Transverse colon (tissue), 4 donors: Measurements from ENCODE around the gene CBX6. TPM values are rescaled to one million over a fixed set of nuclear protein-coding genes. Genes with fewer than 3 reads are reported as not detected.

ENCODE experiments used
- DNase-seq: peaks from one replicate; pipeline ENCODE4 v3.0.0-alpha.2; 2019
- H3K27ac ChIP-seq, 4 donors: fragments of 200-600 bp; sonication (generic); 2 replicates each; pipeline ENCODE4 v1.5.1; 2016 to 2018; ENCODE audit warnings: inconsistent platforms in 4 of 4
- H3K27me3 ChIP-seq: fragments of 200-600 bp; sonication (generic); 2 replicates; pipeline ENCODE4 v1.5.1; 2017; ENCODE audit warnings: inconsistent platforms
- H3K36me3 ChIP-seq, 4 donors: fragments of 200-600 bp; sonication (generic); 2 replicates each; pipeline ENCODE4 v1.5.1; 2017 to 2019; ENCODE audit warnings: inconsistent platforms in 4 of 4
- H3K4me1 ChIP-seq, 4 donors: fragments of 200-600 bp; sonication (generic); 2 replicates each; pipeline ENCODE4 v1.5.1; 2017 to 2020; ENCODE audit warnings: inconsistent platforms in 4 of 4
- H3K4me3 ChIP-seq, 4 donors: fragments of 200-600 bp; sonication (generic); 1 replicate in 1 of 4; 2 replicates in 3 of 4; pipeline versions ENCODE4 v1.5.1 to v1.6.1; 2017 to 2019; ENCODE audit warnings: inconsistent platforms in 4 of 4
- H3K9me3 ChIP-seq, 2 donors: fragments of 200-600 bp; sonication (generic); 2 replicates each; pipeline ENCODE4 v1.5.1; 2017 to 2019; ENCODE audit warnings: inconsistent platforms in 2 of 2
- EP300 ChIP-seq: sonication (generic); formaldehyde crosslinking; IDR thresholded peaks from one replicate; pipeline ENCODE4 v1.6.1; 2017; ENCODE audit warnings: antibody characterized with exemption, low read depth
- POLR2A ChIP-seq: fragments of 450-650 bp; IDR thresholded peaks from one replicate; pipeline ENCODE4 v1.6.1; 2016; ENCODE audit warnings: antibody characterized with exemption, mild to moderate bottlenecking, moderate library complexity
- POLR2AphosphoS5 ChIP-seq, 3 donors: sonication (generic); formaldehyde crosslinking; IDR thresholded peaks; one replicate each; pipeline ENCODE4 v1.6.1; 2016; ENCODE audit warnings: antibody characterized with exemption in 3 of 3
- WGBS, 2 donors: methylation state at CpG; one replicate each; pipeline ENCODE4 v1.1.5; 2018; ENCODE audit warnings: low coverage in 1 of 2; 5-methylcytosine and 5-hydroxymethylcytosine counted together
- in situ Hi-C, 4 donors: fragments of 200-750 bp; cut with MboI; loops; one replicate each; pipeline versions ENCODE4 v1.15.0 to v1.15.1; 2017; ENCODE audit warnings: low sequenced_read_pairs in 3 of 4, low pct_ligation_motif_present in 1 of 4, low pct_unique_long_range_greater_than_20kb in 1 of 4
- intact Hi-C: fragments of 100-400 bp; cut with DNase I; formaldehyde crosslinking; loops from one replicate; pipeline ENCODE4 v1.15.1; 2023; ENCODE audit warnings: low total_unique reads
- total RNA-seq, 4 donors: library from RNA; depleted of rRNA; stranded (reverse); fragments of >200 nt; gene quantifications; one replicate each; pipeline ENCODE4 v1.1.0, GENCODE V29; 2016
- TF ChIP-seq, protein P1 (sequence below), 5 experiments: fragments of 200-600 bp in 3 of 5; fragments of 450-650 bp in 2 of 5; sonication (generic) in 3 of 5; IDR thresholded peaks; 1 replicate in 2 of 5; 2 replicates in 3 of 5; pipeline ENCODE4 v1.5.1; 2016 to 2017; ENCODE audit warnings: antibody characterized with exemption in 5 of 5, inconsistent platforms in 3 of 5, mild to moderate bottlenecking in 2 of 5, moderate library complexity in 1 of 5

CBX6 gene
- total RNA-seq, 4 donors from 2014 or later = 14.5 to 42.6 (median 22.1) TPM

DNA sequence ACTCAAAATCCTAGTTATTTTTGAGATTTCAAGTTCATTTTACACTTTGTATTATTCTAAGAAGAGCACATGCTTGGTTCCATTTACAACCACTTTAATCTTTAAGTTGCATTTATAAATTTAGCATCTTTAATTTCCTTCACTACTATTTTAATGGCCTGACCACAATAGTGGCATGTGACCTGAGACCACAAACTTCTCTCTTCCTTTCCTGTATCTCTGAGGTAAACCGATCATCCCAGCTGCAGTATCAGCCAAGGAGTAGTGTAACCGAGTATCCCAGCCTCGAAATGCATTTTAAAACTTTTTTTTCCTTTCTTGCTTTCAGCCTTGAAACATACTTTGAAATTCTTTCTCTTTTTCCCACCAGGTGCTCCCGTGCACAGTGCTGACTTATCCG, 28.7 kb upstream of the CBX6 start:
- no peak overlapping the region for H3K4me3 ChIP-seq
- H3K4me1 ChIP-seq = no peaks in the 10 kb centered on the region
- H3K36me3 ChIP-seq = no peaks in the 10 kb centered on the region
- 39% methylated on average over 5 of the region's 5 CpGs; no CpG with 5 or more reads in 1 of the 2 donors for WGBS, 2 donors
- peaks cover 16% of the 10 kb centered on the region for H3K27me3 ChIP-seq
- no peak overlapping the region for H3K27ac ChIP-seq
- DNase-seq = no peak
- in situ Hi-C loops = no loop called here
- no peak for TF ChIP-seq POLR2AphosphoS5 (IDR thresholded peaks at IDR 0.05)
- TF ChIP-seq, protein P1, sequence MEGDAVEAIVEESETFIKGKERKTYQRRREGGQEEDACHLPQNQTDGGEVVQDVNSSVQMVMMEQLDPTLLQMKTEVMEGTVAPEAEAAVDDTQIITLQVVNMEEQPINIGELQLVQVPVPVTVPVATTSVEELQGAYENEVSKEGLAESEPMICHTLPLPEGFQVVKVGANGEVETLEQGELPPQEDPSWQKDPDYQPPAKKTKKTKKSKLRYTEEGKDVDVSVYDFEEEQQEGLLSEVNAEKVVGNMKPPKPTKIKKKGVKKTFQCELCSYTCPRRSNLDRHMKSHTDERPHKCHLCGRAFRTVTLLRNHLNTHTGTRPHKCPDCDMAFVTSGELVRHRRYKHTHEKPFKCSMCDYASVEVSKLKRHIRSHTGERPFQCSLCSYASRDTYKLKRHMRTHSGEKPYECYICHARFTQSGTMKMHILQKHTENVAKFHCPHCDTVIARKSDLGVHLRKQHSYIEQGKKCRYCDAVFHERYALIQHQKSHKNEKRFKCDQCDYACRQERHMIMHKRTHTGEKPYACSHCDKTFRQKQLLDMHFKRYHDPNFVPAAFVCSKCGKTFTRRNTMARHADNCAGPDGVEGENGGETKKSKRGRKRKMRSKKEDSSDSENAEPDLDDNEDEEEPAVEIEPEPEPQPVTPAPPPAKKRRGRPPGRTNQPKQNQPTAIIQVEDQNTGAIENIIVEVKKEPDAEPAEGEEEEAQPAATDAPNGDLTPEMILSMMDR (IDR thresholded peaks at IDR 0.05) = no peak
- no peak for TF ChIP-seq EP300
- no peak for TF ChIP-seq POLR2A
- H3K9me3 ChIP-seq = peaks cover 0 to 5% of the 10 kb centered on the region in 2 donors
- intact Hi-C loops = no loop called here

DNA sequence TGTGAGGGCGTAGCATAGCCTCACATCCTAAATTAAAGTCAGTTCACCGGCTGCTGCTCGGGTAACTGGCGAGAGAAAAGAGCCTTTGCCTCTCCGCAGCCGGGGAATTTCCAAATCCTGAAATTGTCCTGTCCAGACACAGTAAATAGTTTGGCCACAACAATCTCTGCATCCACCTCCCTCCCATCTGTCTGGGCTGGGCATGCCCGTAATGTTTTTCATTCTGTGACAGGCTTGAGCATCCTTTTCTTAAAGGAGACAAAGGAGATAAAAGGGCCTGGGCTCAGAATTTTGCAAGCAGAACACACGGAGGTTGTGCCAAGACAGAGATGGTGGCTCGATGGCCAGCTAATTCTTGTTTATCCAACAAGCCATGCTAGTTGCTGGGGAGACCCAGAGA, 19.2 kb upstream of the CBX6 start:
- H3K4me1 ChIP-seq = no peaks in the 10 kb centered on the region
- H3K4me3 ChIP-seq = no peak overlapping the region
- no peaks in the 10 kb centered on the region for H3K9me3 ChIP-seq
- no peak for DNase-seq
- 60 to 71% methylated on average over 5 to 9 of the region's 9 CpGs for WGBS, 2 donors
- in situ Hi-C loops (no loop called here), intact Hi-C loops (no loop called here)
- peaks cover 59% of the 10 kb centered on the region for H3K27me3 ChIP-seq
- no peak overlapping the region for H3K27ac ChIP-seq
- TF ChIP-seq POLR2A = no peak
- TF ChIP-seq EP300 = no peak
- TF ChIP-seq, protein P1 (IDR thresholded peaks at IDR 0.05) = no peak
- no peak for TF ChIP-seq POLR2AphosphoS5 (IDR thresholded peaks at IDR 0.05)
- H3K36me3 ChIP-seq = no peaks in the 10 kb centered on the region

DNA sequence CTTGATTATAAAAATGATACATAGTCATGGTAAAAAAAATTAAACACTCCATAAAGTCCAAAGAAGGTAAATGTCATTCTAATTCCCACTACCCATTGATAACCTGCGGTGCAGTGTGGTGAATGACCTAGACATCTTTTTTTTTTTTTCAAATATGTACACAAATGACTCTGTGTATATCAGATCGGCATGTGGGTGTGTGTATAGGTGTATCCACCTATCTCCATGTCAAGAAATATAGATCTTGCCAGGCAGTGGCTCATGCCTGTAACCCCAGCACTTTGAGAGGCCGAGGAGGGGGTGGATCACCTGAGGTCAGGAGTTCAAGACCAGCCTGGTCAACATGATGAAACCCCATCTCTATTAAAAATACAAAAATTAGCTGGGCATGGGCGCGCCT, 18.4 kb upstream of the CBX6 start:
- H3K27me3 ChIP-seq = peaks cover 54% of the 10 kb centered on the region
- WGBS, 2 donors = 77 to 81% methylated on average over 4 to 5 of the region's 5 CpGs
- H3K36me3 ChIP-seq = no peaks in the 10 kb centered on the region
- no peaks in the 10 kb centered on the region for H3K4me1 ChIP-seq
- intact Hi-C loops = no loop called here
- DNase-seq = no peak
- H3K27ac ChIP-seq = no peak overlapping the region
- in situ Hi-C loops = no loop called here
- TF ChIP-seq EP300 (no peak), POLR2A (no peak), POLR2AphosphoS5 (IDR thresholded peaks at IDR 0.05) (no peak)
- TF ChIP-seq, protein P1 (IDR thresholded peaks at IDR 0.05) = no peak
- H3K4me3 ChIP-seq = no peak overlapping the region
- no peaks in the 10 kb centered on the region for H3K9me3 ChIP-seq

DNA sequence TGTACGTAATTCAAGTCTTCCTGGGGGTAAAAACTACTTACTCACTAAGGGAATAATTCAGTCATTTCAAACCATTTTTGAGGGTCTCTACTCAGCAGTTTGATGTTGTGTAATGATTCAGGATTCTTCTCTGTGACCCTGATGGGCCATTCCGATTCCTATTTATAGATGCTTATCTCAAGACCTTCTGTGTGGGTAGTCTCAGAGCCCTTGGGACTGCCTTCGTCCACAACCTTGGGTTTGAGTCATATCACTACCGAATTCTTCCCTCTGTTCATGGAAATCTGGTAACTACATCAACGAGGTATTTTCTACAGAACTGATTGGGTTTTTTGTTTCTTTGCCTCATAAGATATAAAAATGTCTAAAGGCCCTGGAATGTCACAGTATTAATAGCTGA, 14.3 kb upstream of the CBX6 start:
- intact Hi-C loops = no loop called here

More for the DNA sequence above, 14.3 kb upstream of the CBX6 start:
- Histone ChIP-seq H3K9me3 (no peaks in the 10 kb centered on the region), H3K4me3 (no peak overlapping the region), H3K4me1 (peaks cover 11 to 19% (median 15%) of the 10 kb centered on the region in 4 donors), H3K27ac (no peak overlapping the region), H3K36me3 (no peaks in the 10 kb centered on the region), H3K27me3 (peaks cover 14% of the 10 kb centered on the region)
- in situ Hi-C loops = no loop called here
- 54 to 75% methylated on average over 5 of the region's 5 CpGs for WGBS, 2 donors
- DNase-seq = no peak
- TF ChIP-seq EP300 (no peak), POLR2AphosphoS5 (IDR thresholded peaks at IDR 0.05) (no peak), POLR2A (no peak)
- TF ChIP-seq, protein P1 (IDR thresholded peaks at IDR 0.05) = no peak
